GM12864 (cell line): Measurements from ENCODE around the gene SH3PXD2A.
A peak's percentile ranks its signal among the peaks of the same experiment; 100 is the strongest.

ENCODE experiments used
- DNase-seq: peaks from one replicate; pipeline ENCODE4 v3.0.0-alpha.2; 2011; ENCODE audit warnings: low read depth
- H3K4me3 ChIP-seq: 2 replicates; pipeline ENCODE4 v1.5.1; 2011; ENCODE audit warnings: mild to moderate bottlenecking, low read depth, low read length, control low read depth
- CTCF ChIP-seq: IDR thresholded peaks from 2 replicates; pipeline ENCODE4 v1.5.1; 2011; ENCODE audit warnings: low read depth, mild to moderate bottlenecking, moderate library complexity, low read length, control low read depth, inconsistent platforms; ENCODE audit errors: missing control alignments

The SH3PXD2A gene

DNA sequence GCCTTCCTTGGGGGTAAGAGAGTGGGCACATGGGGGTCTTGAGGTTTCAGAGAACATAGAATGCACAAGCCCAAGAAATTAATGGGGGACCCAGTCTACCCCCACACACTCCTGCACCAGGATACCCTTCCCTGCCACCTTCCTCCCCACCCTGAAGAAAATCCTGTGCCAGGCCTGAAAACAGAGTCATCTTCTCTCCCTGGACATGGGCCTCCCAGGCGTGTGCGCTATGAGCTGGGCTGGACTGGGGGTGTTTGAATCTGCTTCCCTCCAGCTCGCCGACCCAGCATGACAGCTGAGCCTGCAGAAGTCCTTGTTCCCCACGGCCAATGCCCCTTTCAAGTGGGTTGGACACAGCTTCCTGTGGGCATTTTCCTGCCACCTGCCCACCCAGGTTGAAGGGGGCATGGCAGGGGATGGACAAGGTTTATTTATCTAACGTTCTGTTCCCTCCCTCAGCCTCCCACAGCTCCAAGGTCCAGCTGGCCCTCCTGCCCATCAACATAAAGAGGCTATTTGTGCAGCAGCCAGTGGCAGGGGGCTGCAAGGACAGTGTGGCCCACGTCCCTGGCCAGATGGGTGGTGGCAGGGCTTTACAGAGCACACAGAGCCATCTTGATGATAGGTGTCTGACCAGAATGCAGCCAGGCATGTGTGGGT is 141.0 kb downstream of the SH3PXD2A start:
- no peak for DNase-seq

GRCh38 chr10:103713676-103714075 is 141.7 kb downstream of the SH3PXD2A start:
- no peak for DNase-seq
- TF ChIP-seq CTCF, result no peak
- H3K4me3 ChIP-seq, result no peak overlapping the region

More for the DNA sequence above, 141.0 kb downstream of the SH3PXD2A start:
- no peak overlapping the region for H3K4me3 ChIP-seq
- no peak for TF ChIP-seq CTCF

- TF ChIP-seq CTCF, result peak; percentile 93
- DNase-seq, result no peak
- H3K4me3 ChIP-seq, result no peak overlapping the region
These were observed 142.4 kb downstream of the SH3PXD2A start for GRCh38 chr10:103712898-103713498.

DNA sequence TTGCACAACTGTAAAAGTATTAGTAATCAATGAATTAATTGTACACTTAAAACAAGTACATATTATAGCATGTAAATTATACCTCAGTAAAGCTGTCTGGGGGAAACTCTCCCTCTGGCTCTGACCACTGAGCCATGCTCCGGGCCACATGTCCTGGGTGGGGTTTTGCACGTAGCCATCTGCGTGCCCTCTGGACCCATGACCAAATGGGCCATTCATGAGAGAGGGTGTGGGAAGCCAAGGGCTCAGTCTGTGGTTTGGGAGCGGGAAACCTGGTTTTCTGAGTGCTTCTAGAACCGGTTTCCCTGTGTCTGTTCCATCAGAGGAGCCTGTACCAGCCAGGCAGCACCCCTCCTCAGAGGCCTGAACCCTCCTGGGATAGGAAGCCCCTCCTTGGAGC is 143.2 kb downstream of the SH3PXD2A start:
- no peak for TF ChIP-seq CTCF
- no peak overlapping the region for H3K4me3 ChIP-seq
- DNase-seq, result no peak

DNA sequence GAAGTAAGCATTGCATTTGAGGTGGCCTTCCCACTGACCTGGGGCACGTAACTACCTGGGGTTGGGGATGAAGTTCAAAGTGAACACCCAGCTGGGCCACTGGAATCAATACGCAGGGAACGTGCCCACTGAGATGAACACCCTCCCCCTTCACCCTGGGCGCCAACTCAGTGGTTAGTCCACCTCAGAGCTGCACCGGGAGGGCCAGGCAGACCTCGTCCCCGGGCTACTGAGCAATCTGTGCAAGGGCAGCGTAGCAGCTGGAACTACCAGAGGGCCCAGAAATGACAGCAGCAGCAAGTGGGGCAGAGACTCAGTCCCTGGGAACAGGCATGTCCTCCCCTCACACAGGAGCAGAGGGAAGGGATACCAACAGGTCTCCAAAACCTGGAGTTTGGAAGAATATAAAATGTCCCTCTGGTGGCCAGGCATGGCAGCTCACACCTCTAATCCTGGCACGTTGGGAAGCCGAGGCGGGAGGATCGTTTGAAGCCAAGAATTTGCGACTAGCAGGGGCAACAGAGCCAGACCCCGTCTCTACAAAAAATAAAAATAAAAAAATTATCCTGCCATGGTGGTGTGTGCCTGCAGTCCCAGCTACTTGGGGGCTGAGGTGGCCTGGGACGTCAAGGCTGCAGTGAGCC is 143.9 kb downstream of the SH3PXD2A start:
- DNase-seq, result no peak
- TF ChIP-seq CTCF, result peak; percentile 23
- H3K4me3 ChIP-seq, result no peak overlapping the region

GRCh38 chr10:103710490-103710889 is 144.9 kb downstream of the SH3PXD2A start:
- no peak overlapping the region for H3K4me3 ChIP-seq
- TF ChIP-seq CTCF, result no peak
- DNase-seq, result no peak
